ENCODE measurements around the gene LZTS3.

- TF ChIP-seq ZFP30 (CRISPR knock-in tag; IDR thresholded peaks at IDR 0.05) (no peak), TOX (CRISPR knock-in tag; IDR thresholded peaks at IDR 0.05; ENCODE audit: borderline replicate concordance) (no peak), TCF4 (CRISPR knock-in tag; IDR thresholded peaks at IDR 0.05; ENCODE audit: borderline replicate concordance) (no peak), ARNTL (CRISPR knock-in tag; IDR thresholded peaks at IDR 0.05; ENCODE audit: borderline replicate concordance, low read depth) (no peak), POU6F1 (CRISPR knock-in tag; IDR thresholded peaks at IDR 0.05; ENCODE audit: borderline replicate concordance, low read depth) (no peak)
Measured at GRCh38 chr20:3202965-3203314, 29.6 kb upstream of the LZTS3 start.
